Right lung (tissue), 5 donors: ENCODE measurements around the gene CNOT9. TPM values are rescaled to one million over a fixed set of nuclear protein-coding genes. Genes with fewer than 3 reads are reported as not detected.

ENCODE experiments used
- DNase-seq, 2 donors: peaks; one replicate each; pipeline ENCODE4 v3.0.0-alpha.2; 2013
- polyA plus RNA-seq, 5 donors: library from polyadenylated mRNA; unstranded; fragments of 120-200 nt; gene quantifications; one replicate each; pipeline versions ENCODE4 v1.2.1 to v1.2.3, GENCODE V29; 2013; ENCODE audit warnings: inconsistent platforms in 1 of 5, low replicate concordance in 1 of 5; ENCODE audit not compliant: insufficient read length in 5 of 5, insufficient read depth in 1 of 5

The CNOT9 gene
- polyA plus RNA-seq, 5 donors: 50.4 to 69.1 (median 59.1) TPM

DNA sequence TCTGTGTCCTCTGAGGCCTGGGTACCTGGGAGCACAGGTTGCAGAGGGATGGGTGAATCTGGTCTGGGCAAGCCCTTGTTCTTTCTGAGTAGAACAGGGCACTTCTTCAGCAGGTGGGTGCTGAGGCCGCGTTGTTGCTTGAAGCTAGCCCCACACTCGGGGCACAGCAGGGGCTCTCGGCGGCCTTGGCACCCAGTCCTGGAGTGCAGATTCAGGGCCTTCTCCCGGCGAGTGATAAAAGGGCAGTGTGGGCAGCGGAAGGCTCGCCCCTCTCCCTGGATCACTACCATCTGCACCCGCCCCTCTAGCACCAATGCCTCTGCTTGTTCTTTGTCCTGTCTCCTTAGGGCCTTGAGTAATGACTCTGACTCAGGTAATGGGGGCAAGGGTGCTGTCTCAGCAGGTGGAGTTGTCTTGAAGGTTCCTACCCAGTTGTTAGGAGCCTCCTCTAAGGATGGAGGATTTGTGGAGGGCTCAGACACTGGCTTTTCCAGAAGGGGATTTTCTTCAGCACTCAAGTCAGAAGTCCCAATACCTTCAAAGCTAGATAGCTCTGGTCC lies 75.2 kb downstream of the CNOT9 start:
- no peak for DNase-seq

GRCh38 chr2:218644721-218645120 lies 76.1 kb downstream of the CNOT9 start:
- DNase-seq: no peak

DNA sequence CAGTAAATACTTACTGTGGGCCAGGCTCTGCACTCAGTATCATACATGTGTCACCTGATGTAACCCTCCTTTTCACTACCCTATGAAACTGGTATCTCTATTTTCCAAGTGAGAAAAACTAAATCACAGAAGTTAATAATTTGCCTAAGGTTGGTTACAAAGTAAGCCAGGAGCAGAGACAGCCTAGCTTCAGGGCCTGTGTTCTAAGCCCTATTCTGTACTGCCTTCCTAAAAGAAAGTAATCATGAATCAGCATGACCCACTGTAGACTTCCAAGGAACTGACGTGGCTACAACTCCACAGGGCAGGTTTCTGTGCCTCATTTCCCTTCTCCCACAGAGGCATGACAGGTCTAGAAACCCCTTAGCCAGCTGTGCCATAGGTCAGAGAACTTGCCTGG lies 76.5 kb downstream of the CNOT9 start:
- DNase-seq: no peak

Other genes starting within 250 kb of the CNOT9 start
- 1 to 10 TPM in 4 of 5 donors, under 1 TPM in 1; 0.65 to 4.0 (median 2.2) TPM for gene CATIP, start 212.0 kb upstream of the CNOT9 start, polyA plus RNA-seq
- 1 to 10 TPM in 3 of 5 donors, under 1 TPM in 2; 0.62 to 1.6 (median 1.0) TPM for gene SLC11A1, start 186.6 kb upstream of the CNOT9 start, polyA plus RNA-seq
- 100 to 1,000 TPM; 120 to 176 (median 133) TPM for gene CTDSP1, start 169.0 kb upstream of the CNOT9 start, polyA plus RNA-seq
- gene VIL1, start 149.7 kb upstream of the CNOT9 start, polyA plus RNA-seq: 1 to 10 TPM in 4 of 5 donors, under 1 TPM in 1; 0.86 to 2.1 (median 1.4) TPM
- 10 to 100 TPM; 10.5 to 20.1 (median 17.7) TPM for gene USP37, start 488 bp upstream of the CNOT9 start, polyA plus RNA-seq
- gene PLCD4, start 39.1 kb downstream of the CNOT9 start, polyA plus RNA-seq: 10 to 100 TPM in 2 of 5 donors, 1 to 10 TPM in 3; 8.8 to 11.3 (median 9.9) TPM
- gene ZNF142, start 90.8 kb downstream of the CNOT9 start, polyA plus RNA-seq: 10 to 100 TPM; 14.2 to 18.9 (median 16.6) TPM
- 10 to 100 TPM; 53.6 to 58.4 (median 55.1) TPM for gene BCS1L, start 90.8 kb downstream of the CNOT9 start, polyA plus RNA-seq
- 10 to 100 TPM; 37.4 to 43.5 (median 42.1) TPM for gene RNF25, start 103.2 kb downstream of the CNOT9 start, polyA plus RNA-seq
- gene STK36, start 103.2 kb downstream of the CNOT9 start, polyA plus RNA-seq: 100 to 1,000 TPM in 2 of 5 donors, 10 to 100 TPM in 3; 75.6 to 115 (median 88.2) TPM
- 10 to 100 TPM; 31.0 to 48.5 (median 38.9) TPM for gene TTLL4, start 142.0 kb downstream of the CNOT9 start, polyA plus RNA-seq
- 10 to 100 TPM; 22.7 to 32.0 (median 30.3) TPM for gene CYP27A1, start 213.3 kb downstream of the CNOT9 start, polyA plus RNA-seq